Upper lobe of right lung (tissue), 1 donor: ENCODE measurements around the gene ATP11C. TPM values are rescaled to one million over a fixed set of nuclear protein-coding genes. Genes with fewer than 3 reads are reported as not detected.

Source experiments
- ATAC-seq: fragments of 200-7000 bp; cut with Tn5 transposase; one replicate; pipeline ENCODE4 v1.9.1; 2020; ENCODE audit warnings: mild to moderate bottlenecking, moderate library complexity
- DNase-seq: peaks from one replicate; pipeline ENCODE4 v3.0.0-alpha.2; 2020
- H3K27ac ChIP-seq: fragments of 200-600 bp; one replicate; pipeline ENCODE4 v1.8.0; 2022
- H3K27me3 ChIP-seq: fragments of 200-600 bp; one replicate; pipeline ENCODE4 v1.8.0; 2022; ENCODE audit warnings: mild to moderate bottlenecking
- H3K36me3 ChIP-seq: fragments of 200-600 bp; one replicate; pipeline ENCODE4 v1.8.0; 2022
- H3K4me1 ChIP-seq: fragments of 200-600 bp; one replicate; pipeline ENCODE4 v1.8.0; 2022
- H3K4me3 ChIP-seq: fragments of 200-600 bp; one replicate; pipeline ENCODE4 v1.8.0; 2022; ENCODE audit warnings: mild to moderate bottlenecking
- H3K9me3 ChIP-seq: fragments of 200-600 bp; one replicate; pipeline ENCODE4 v1.8.0; 2022
- CTCF ChIP-seq: fragments of 200-600 bp; IDR thresholded peaks from one replicate; pipeline ENCODE4 v1.8.0; 2022; ENCODE audit warnings: antibody characterized with exemption
- intact Hi-C: fragments of 100-400 bp; cut with DNase I; formaldehyde crosslinking; loops from one replicate; pipeline ENCODE4 v1.11.0; 2022
- total RNA-seq: library from RNA; stranded (reverse); fragmentation: NEBNext Ultra II Directional; extraction: Animal tissue kit (Norgen Biotek cat#: 25700); gene quantifications from one replicate; pipeline ENCODE4 v1.2.1, GENCODE V29; 2021
- donor health status: DM: no; HTN: yes; CAD: no; lungs with severe emphysema.

Gene ATP11C
- total RNA-seq, 1 donor from 2014 or later, result 19.6 TPM

DNA sequence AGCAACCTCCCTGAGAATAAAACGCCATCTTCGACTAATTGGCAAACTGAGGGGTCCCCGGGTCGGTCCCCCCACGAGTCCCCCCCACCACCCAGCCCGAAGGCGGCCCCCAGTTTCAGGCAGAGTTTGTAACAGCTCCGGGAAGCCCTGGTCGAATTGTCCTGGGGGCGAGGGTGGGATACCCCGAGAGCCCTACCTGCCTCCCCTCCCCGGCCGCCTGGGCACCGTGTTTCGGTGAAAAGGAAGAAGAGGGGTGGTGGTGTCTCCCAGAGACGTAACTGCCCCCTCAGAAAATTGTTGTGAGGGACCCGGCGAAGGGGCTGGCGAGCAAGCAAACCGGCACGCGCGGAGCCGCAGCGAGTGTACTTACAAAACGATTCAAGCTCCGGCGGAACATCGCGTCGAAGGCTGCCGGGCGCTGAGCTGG is 1.2 kb downstream of the ATP11C start:
- intact Hi-C loops, result no loop called here
- Histone ChIP-seq H3K27ac (peak overlapping the region; percentile 30), H3K36me3 (no peaks in the 10 kb centered on the region), H3K9me3 (no peaks in the 10 kb centered on the region), H3K4me1 (no peaks in the 10 kb centered on the region), H3K27me3 (no peaks in the 10 kb centered on the region), H3K4me3 (peak overlapping the region; percentile 71)
- no peak for TF ChIP-seq CTCF
- DNase-seq (no peak), ATAC-seq (no peak)

GRCh38 chrX:139930916-139931645 is 1.8 kb downstream of the ATP11C start:
- Histone ChIP-seq H3K4me1 (no peaks in the 10 kb centered on the region), H3K27ac (no peak overlapping the region), H3K27me3 (no peaks in the 10 kb centered on the region), H3K36me3 (no peaks in the 10 kb centered on the region), H3K4me3 (peak overlapping the region; percentile 71), H3K9me3 (no peaks in the 10 kb centered on the region)
- intact Hi-C loops, result no loop called here
- ATAC-seq (no peak), DNase-seq (peak; percentile 55)
- no peak for TF ChIP-seq CTCF

GRCh38 chrX:139930401-139930800 is 2.5 kb downstream of the ATP11C start:
- Histone ChIP-seq H3K4me1 (no peaks in the 10 kb centered on the region), H3K4me3 (no peak overlapping the region), H3K36me3 (no peaks in the 10 kb centered on the region), H3K27me3 (no peaks in the 10 kb centered on the region), H3K9me3 (no peaks in the 10 kb centered on the region), H3K27ac (no peak overlapping the region)
- ATAC-seq (no peak), DNase-seq (no peak)
- no peak for TF ChIP-seq CTCF
- intact Hi-C loops, result no loop called here

- Histone ChIP-seq H3K4me3 (no peak overlapping the region), H3K4me1 (no peaks in the 10 kb centered on the region), H3K9me3 (no peaks in the 10 kb centered on the region), H3K36me3 (no peaks in the 10 kb centered on the region), H3K27ac (no peak overlapping the region), H3K27me3 (no peaks in the 10 kb centered on the region)
- ATAC-seq, result no peak
- intact Hi-C loops, result no loop called here
- TF ChIP-seq CTCF, result no peak
- DNase-seq, result no peak
These were observed 3.0 kb downstream of the ATP11C start for GRCh38 chrX:139929876-139930275.

DNA sequence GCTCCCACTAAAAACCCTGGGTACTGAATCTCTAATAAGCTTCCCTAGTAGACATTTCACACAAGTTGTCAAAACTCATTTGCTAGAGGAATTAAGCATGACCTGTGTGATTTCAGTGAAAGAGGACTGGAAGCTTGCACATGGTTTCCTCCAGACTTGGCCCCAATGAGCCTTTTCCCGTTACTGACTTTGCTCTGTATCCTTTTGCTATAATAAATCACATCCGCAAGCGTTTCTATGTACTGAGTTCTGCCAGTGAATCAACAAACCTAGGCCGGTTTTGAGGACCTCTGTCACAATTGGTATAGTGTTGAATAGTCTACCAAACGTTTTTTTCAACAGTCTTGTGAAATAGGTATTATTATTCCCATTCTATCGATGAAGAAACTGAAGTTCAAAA is 8.2 kb downstream of the ATP11C start:
- intact Hi-C loops, result no loop called here
- no peaks in the 10 kb centered on the region for H3K27me3 ChIP-seq
- ATAC-seq (no peak), DNase-seq (no peak)
- no peak overlapping the region for H3K4me3 ChIP-seq
- H3K9me3 ChIP-seq, result no peaks in the 10 kb centered on the region
- no peaks in the 10 kb centered on the region for H3K36me3 ChIP-seq
- no peak for TF ChIP-seq CTCF
- no peak overlapping the region for H3K27ac ChIP-seq
- no peaks in the 10 kb centered on the region for H3K4me1 ChIP-seq
